ENCODE measurements around the gene ZSWIM3. TPM values are rescaled to one million over a fixed set of nuclear protein-coding genes. Genes with fewer than 3 reads are reported as not detected.

ZSWIM3 gene
- total and polyA plus RNA-seq, 3 donors from 2014 or later: 8.0 to 12.8 (median 9.3) TPM

- DNase-seq: no peak
- Histone ChIP-seq H3K36me3 (ENCODE audit: low read depth, missing control alignments) (no peaks in the 10 kb centered on the region), H3K27ac (no peak overlapping the region), H3K9me3 (no peaks in the 10 kb centered on the region), H3K4me3 (no peak overlapping the region), H3K27me3 (no peaks in the 10 kb centered on the region), H3K4me1 (peaks cover 9% of the 10 kb centered on the region)
- 80 to 85% methylated on average over 11 to 12 of the region's 12 CpGs for WGBS, 2 donors
- TF ChIP-seq POLR2A (IDR thresholded peaks at IDR 0.05): no peak
- TF ChIP-seq, protein P1, sequence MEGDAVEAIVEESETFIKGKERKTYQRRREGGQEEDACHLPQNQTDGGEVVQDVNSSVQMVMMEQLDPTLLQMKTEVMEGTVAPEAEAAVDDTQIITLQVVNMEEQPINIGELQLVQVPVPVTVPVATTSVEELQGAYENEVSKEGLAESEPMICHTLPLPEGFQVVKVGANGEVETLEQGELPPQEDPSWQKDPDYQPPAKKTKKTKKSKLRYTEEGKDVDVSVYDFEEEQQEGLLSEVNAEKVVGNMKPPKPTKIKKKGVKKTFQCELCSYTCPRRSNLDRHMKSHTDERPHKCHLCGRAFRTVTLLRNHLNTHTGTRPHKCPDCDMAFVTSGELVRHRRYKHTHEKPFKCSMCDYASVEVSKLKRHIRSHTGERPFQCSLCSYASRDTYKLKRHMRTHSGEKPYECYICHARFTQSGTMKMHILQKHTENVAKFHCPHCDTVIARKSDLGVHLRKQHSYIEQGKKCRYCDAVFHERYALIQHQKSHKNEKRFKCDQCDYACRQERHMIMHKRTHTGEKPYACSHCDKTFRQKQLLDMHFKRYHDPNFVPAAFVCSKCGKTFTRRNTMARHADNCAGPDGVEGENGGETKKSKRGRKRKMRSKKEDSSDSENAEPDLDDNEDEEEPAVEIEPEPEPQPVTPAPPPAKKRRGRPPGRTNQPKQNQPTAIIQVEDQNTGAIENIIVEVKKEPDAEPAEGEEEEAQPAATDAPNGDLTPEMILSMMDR (IDR thresholded peaks at IDR 0.05): no peak
- intact Hi-C loops (cut with DNase I; ENCODE audit: low total_unique reads): loop anchor here (10.0 kb wide), 1 partner anchor 60 kb away; no protein-coding TSS in a partner anchor
These were observed 37.4 kb downstream of the ZSWIM3 start for GRCh38 chr20:45894797-45895196.

DNA sequence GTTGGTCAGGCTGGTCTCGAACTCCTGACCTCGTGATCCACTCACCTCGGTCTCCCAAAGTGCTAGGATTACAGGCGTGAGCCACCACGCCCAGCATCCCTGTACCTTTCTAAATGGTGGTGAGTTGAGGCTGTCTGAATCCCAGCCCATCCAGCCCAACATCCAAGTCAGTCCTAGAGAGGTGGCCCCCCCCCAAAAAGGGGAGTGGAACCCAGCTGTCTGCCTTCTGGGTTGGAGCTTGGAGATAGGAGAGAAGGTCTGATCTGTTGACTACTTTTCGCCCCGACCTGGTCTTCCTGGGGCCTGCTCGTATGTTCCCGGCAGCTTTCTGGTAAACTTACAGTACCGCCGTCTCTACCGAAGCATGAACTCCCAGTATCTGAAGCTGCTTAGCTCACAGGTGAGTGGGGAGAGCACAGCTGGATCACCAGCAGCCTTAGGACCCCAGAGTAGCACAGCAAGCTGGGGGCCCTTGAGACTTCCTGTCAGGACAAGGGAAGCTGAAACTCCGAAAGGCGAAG, 39.3 kb downstream of the ZSWIM3 start:
- Histone ChIP-seq H3K36me3 (ENCODE audit: low read depth, missing control alignments) (no peaks in the 10 kb centered on the region), H3K27me3 (no peaks in the 10 kb centered on the region), H3K27ac (no peak overlapping the region), H3K4me3 (no peak overlapping the region), H3K9me3 (no peaks in the 10 kb centered on the region), H3K4me1 (peaks cover 5% of the 10 kb centered on the region)
- intact Hi-C loops (cut with DNase I; ENCODE audit: low total_unique reads): loop anchor here (10.0 kb wide), 1 partner anchor 58 kb away; no protein-coding TSS in a partner anchor
- TF ChIP-seq, protein P1 (IDR thresholded peaks at IDR 0.05): no peak
- no peak for TF ChIP-seq POLR2A (IDR thresholded peaks at IDR 0.05)
- DNase-seq: no peak
- WGBS, 2 donors: 95 to 96% methylated on average over 11 to 14 of the region's 14 CpGs

- intact Hi-C loops (cut with DNase I; ENCODE audit: low total_unique reads): loop anchor here (10.0 kb wide), 1 partner anchor 58 kb away; no protein-coding TSS in a partner anchor
- no peaks in the 10 kb centered on the region for H3K9me3 ChIP-seq
- no peak overlapping the region for H3K4me3 ChIP-seq
- 78 to 80% methylated on average over 2 of the region's 2 CpGs for WGBS, 2 donors
- no peaks in the 10 kb centered on the region for H3K27me3 ChIP-seq
- no peak overlapping the region for H3K27ac ChIP-seq
- no peak for TF ChIP-seq POLR2A (IDR thresholded peaks at IDR 0.05)
- TF ChIP-seq, protein P1 (IDR thresholded peaks at IDR 0.05): no peak
- H3K4me1 ChIP-seq: no peaks in the 10 kb centered on the region
- no peaks in the 10 kb centered on the region for H3K36me3 ChIP-seq (ENCODE audit: low read depth, missing control alignments)
- no peak for DNase-seq
These were observed 39.9 kb downstream of the ZSWIM3 start for GRCh38 chr20:45897289-45897688.

DNA sequence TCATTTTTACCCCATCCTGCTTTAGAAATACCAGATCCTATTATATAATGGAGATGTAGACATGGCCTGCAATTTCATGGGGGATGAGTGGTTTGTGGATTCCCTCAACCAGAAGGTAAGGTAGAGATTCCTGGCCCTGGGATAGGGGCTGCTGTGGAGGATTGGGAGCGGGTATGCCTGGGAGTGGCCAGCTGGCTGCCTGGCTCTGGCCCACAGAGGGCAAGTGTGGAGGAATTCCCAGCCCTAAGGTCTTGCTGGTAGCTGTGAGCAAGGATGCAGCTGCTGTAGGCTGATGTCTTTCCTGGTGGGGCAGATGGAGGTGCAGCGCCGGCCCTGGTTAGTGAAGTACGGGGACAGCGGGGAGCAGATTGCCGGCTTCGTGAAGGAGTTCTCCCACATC, 40.3 kb downstream of the ZSWIM3 start:
- Histone ChIP-seq H3K4me1 (no peaks in the 10 kb centered on the region), H3K4me3 (no peak overlapping the region), H3K36me3 (ENCODE audit: low read depth, missing control alignments) (no peaks in the 10 kb centered on the region), H3K27ac (no peak overlapping the region), H3K9me3 (no peaks in the 10 kb centered on the region), H3K27me3 (no peaks in the 10 kb centered on the region)
- DNase-seq: no peak
- 79 to 88% methylated on average over 7 of the region's 7 CpGs for WGBS, 2 donors
- TF ChIP-seq, protein P1 (IDR thresholded peaks at IDR 0.05): no peak
- TF ChIP-seq POLR2A (IDR thresholded peaks at IDR 0.05): no peak
- intact Hi-C loops (cut with DNase I; ENCODE audit: low total_unique reads): loop anchor here (10.0 kb wide), 1 partner anchor 57 kb away; no protein-coding TSS in a partner anchor

DNA sequence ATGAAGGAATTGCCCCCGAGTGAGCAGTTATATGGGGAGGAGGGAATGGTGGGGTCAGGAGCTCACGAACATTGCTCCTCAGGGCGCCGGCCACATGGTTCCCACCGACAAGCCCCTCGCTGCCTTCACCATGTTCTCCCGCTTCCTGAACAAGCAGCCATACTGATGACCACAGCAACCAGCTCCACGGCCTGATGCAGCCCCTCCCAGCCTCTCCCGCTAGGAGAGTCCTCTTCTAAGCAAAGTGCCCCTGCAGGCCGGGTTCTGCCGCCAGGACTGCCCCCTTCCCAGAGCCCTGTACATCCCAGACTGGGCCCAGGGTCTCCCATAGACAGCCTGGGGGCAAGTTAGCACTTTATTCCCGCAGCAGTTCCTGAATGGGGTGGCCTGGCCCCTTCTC, 40.9 kb downstream of the ZSWIM3 start:
- Histone ChIP-seq H3K4me1 (no peaks in the 10 kb centered on the region), H3K36me3 (ENCODE audit: low read depth, missing control alignments) (no peaks in the 10 kb centered on the region), H3K9me3 (no peaks in the 10 kb centered on the region), H3K4me3 (no peak overlapping the region), H3K27ac (no peak overlapping the region), H3K27me3 (no peaks in the 10 kb centered on the region)
- TF ChIP-seq, protein P1 (IDR thresholded peaks at IDR 0.05): no peak
- no peak for TF ChIP-seq POLR2A (IDR thresholded peaks at IDR 0.05)
- 79% methylated on average over 12 of the region's 12 CpGs for WGBS, 2 donors
- intact Hi-C loops (cut with DNase I; ENCODE audit: low total_unique reads): loop anchor here (10.0 kb wide), 1 partner anchor 57 kb away; no protein-coding TSS in a partner anchor
- DNase-seq: no peak

All from testis (tissue), 3 donors.